Omental fat pad (tissue), 4 donors: ENCODE data around the gene KLHL41. TPM values are rescaled to one million over a fixed set of nuclear protein-coding genes. Genes with fewer than 3 reads are reported as not detected.

Experiments used
- ATAC-seq: fragments of 150-250 bp; one replicate; pipeline ENCODE4 v1.9.1; 2016; ENCODE audit warnings: mild to moderate bottlenecking, moderate library complexity; ENCODE audit not compliant: low FRiP score
- DNase-seq: peaks from one replicate; pipeline ENCODE4 v3.0.0-alpha.2; 2019; ENCODE audit warnings: low spot score
- CTCF ChIP-seq, 3 donors: fragments of 450-650 bp; IDR thresholded peaks; one replicate each; pipeline ENCODE4 v1.5.1; 2016 to 2017; ENCODE audit warnings: antibody characterized with exemption in 3 of 3, mild to moderate bottlenecking in 3 of 3, moderate library complexity in 2 of 3
- total RNA-seq, 4 donors: library from RNA; depleted of rRNA; stranded (reverse); fragments of >200 nt; gene quantifications; one replicate each; pipeline ENCODE4 v1.1.0, GENCODE V29; 2016

The KLHL41 gene
- 1 to 10 TPM in 1 of 4 donors, under 1 TPM in 2, not detected in 1; 0.19 to 1.4 (median 0.72) TPM for total RNA-seq

DNA sequence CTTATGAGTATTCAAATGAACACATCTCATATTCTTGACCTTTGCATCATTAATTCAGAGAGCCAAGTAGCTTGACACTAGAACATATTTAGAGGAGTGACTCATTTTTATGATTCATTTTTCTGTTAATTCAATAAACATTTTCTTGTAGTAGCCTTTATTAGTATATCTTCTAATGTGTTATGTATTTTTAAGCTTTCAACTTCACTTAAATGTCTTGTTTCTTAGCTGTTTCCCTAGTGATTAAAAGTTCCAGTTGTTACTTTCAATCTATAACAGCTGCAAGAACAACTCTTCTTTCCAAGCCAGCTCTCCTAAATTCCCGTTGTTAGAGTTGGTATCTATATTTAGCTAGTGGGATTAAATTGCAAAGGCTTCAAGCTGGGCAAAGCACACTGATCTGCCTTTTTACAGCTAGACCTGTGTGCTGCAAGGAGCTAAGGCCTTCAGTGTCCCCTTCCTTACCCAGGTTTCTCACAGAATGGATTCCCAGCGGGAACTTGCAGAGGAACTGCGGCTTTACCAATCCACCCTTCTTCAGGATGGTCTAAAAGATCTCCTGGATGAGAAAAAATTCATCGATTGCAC, at the start of gene KLHL41:
Gene KLHL41, plus strand, starts transcription at position 405 of the 588 bp plus-strand sequence. Its CDS starts 77 bp downstream, at position 482.
- ATAC-seq (peak; percentile 80), DNase-seq (no peak)
- no peak for TF ChIP-seq CTCF (IDR thresholded peaks at IDR 0.05)

- no peak for ATAC-seq
- no peak for TF ChIP-seq CTCF (IDR thresholded peaks at IDR 0.05)
Measured at GRCh38 chr2:169461143-169461542, 48.4 kb upstream of the KLHL41 start.

GRCh38 chr2:169462896-169463695, 46.4 kb upstream of the KLHL41 start:
- TF ChIP-seq CTCF (IDR thresholded peaks at IDR 0.05): no peak
- peak; percentile 68 for ATAC-seq
- DNase-seq: no peak

More at GRCh38 chr2:169461143-169461542, 48.4 kb upstream of the KLHL41 start:
- no peak for DNase-seq

- ATAC-seq (no peak), DNase-seq (no peak)
- no peak for TF ChIP-seq CTCF (IDR thresholded peaks at IDR 0.05)
Measured at GRCh38 chr2:169464466-169464865, 45.0 kb upstream of the KLHL41 start.

DNA sequence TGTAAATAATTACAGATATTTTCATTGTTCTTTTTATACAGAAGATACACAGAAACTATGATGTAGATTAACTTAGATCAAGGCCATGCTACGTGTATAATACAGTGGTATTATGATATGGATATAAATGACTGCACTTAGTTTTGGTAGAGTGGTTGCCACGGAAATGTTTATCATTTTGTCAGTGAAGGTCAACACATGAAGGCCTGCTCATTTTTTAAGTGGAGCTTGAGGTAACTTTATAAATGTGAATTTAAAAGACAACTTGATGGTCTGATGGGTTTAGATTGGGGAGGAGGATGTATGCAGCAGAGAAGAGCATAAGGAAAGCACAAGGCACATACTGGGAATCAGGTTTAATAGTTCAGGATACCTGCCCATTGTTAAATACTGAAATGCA, 44.6 kb upstream of the KLHL41 start:
- no peak for TF ChIP-seq CTCF (IDR thresholded peaks at IDR 0.05)
- no peak for ATAC-seq
- no peak for DNase-seq

GRCh38 chr2:169468841-169469240, 40.7 kb upstream of the KLHL41 start:
- ATAC-seq (no peak), DNase-seq (no peak)
- no peak for TF ChIP-seq CTCF (IDR thresholded peaks at IDR 0.05)
